Measurements from ENCODE around the gene TUB.

GRCh38 chr11:8040261-8040920 lies 40.6 kb upstream of the TUB start:
- TF ChIP-seq EZH2phosphoT487 (IDR thresholded peaks at IDR 0.05; ENCODE audit: insufficient read depth, low read depth) = no peak
- TF ChIP-seq EZH2 (IDR thresholded peaks at IDR 0.05; ENCODE audit: insufficient read depth, poor library complexity, severe bottlenecking) = no peak
